NCI-H2227 treated with DMSO at 0.1 percent for 48 hours (cell line): Measurements from ENCODE around the gene CYCS.

ENCODE experiments used
- DNase-seq: peaks from one replicate; lab custom pipeline; 2025; lab: John Stamatoyannopoulos, UW

The CYCS gene

DNA sequence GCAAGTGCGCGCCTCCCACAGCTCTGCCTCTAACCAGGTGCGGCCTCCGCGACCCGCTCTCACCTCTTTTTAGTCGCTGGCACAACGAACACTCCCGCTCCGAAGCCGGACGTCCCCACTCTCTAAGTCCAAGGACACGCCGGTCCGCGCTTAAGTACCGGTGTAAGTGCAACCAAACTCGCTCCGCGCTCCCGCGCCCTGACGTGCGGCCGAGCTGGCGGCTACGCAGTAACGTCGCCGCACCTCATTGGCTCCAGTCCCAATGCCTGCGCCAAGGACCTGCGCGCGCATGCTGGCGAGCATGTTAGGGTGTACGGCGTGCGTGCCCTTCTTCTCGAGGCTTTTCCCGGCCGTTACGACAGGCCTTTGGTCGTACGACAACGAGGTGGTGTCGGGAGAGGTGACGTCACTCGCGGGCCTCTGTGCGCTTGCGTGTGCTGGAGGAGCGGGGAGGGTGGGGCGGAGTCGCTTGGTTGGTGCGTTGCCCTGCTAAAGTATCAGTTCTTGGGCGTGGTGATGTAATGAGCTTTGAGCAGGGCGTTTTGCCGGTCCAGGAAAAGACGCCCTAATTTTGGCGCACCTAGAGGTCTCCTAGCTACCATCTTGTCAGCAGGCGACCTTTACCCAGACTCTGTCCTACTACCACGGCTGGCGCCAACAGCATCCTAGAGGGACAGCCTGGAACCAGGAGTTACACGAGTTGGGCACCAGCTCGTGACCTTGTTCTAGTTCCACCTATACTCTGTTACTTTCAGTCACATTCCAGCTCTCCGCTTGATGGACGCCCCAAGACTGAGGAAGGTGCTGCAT is at the start of gene CYCS:
Gene CYCS, minus strand, starts transcription at position 124 of the 810 bp plus-strand sequence. CDS start 1,141 bp downstream, outside the sequence.
- peak; percentile 98 for DNase-seq

DNA sequence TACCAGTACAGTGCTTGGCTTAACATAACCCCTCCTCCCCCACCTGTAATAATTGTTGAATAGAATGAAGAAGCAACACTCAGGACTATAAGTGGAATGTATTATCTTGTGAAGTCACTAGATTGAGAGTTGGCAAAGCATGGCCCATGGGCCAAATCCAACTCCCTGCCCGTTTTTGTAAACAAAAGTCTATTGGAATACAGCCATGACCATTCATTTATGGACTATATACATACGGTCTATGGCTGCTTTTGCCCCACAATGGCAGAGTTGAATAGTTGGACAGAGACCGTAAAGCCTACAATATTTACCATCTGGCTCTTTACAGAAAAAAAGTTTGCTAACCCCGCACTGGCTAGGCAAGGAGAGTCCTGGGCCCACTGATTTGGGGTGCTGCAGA is 48.1 kb upstream of the CYCS start:
- no peak for DNase-seq

- no peak for DNase-seq
Measured at GRCh38 chr7:25171516-25171915, 46.5 kb upstream of the CYCS start.

GRCh38 chr7:25171071-25171470 is 46.0 kb upstream of the CYCS start:
- DNase-seq, result no peak

- no peak for DNase-seq
Measured at GRCh38 chr7:25169683-25170082, 44.6 kb upstream of the CYCS start.

DNA sequence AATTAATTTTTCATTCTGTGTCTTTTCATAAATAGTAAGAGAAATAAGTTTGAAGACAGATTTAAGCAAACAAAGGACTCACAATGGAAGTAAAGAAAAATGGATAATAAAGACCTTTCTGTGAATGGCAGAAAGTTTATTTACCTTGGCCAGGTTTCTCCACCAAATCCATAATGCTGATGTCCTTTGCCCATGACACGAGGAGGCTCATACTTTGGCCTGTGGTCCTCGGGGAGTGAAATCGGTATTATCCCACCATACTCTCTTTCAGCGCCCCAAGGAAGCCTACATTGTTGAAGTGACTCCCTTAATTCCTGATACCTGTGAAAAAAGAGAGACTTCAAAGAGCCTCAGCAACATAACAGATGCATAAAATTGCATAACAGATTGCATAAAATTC is 43.1 kb upstream of the CYCS start:
- DNase-seq, result no peak

- no peak for DNase-seq
Measured at GRCh38 chr7:25167262-25167843, 42.3 kb upstream of the CYCS start.

DNA sequence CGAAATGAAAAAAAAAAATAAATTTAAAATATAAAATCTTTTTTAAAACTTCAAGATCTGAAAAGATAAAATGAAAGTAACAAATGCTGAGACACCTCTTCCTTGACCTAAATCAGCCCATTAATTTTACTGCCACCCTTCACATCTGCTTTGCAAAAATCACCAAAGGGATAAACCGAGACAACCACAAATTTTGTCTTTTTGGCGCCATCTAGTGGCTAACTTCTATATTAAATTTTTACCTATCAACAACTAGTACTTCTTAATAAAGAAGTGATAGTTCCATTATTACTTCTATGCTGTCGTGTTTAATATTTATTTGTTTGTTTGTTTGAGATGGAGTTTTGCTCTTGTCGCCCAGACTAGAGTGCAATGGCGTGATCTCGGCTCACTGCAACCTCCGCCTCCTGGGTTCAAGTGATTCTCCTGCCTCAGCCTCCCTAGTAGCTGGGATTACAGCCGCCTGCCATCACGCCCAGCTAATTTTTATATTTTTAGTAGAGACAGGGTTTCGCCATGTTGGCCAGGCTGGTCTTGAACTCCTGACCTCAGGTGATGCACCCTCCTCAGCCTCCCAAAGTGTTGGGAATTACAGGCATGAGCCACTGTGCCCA is 35.0 kb upstream of the CYCS start:
- peak; percentile 26 for DNase-seq

DNA sequence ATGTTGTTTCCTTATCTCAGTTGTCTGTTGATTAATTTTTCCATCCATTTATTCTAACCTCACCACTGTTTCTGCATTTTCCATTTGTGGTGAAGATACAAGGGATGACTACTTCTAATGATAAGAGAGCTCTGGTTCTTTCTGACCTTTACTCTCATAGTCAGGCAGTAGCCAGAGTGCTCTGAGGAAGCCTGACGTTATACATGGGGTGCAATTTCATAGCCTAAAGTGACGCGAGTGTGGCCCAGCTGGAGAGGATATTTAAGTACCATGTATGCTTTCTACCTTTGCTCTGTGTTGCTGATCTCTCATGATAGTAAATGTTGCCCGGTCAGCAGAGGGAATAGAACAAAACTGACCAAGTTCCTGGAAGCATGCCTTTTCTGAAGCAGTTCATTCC is 33.9 kb upstream of the CYCS start:
- no peak for DNase-seq

- no peak for DNase-seq
Measured at GRCh38 chr7:25151773-25152172, 26.7 kb upstream of the CYCS start.

GRCh38 chr7:25149836-25150235 is 24.8 kb upstream of the CYCS start:
- no peak for DNase-seq

DNA sequence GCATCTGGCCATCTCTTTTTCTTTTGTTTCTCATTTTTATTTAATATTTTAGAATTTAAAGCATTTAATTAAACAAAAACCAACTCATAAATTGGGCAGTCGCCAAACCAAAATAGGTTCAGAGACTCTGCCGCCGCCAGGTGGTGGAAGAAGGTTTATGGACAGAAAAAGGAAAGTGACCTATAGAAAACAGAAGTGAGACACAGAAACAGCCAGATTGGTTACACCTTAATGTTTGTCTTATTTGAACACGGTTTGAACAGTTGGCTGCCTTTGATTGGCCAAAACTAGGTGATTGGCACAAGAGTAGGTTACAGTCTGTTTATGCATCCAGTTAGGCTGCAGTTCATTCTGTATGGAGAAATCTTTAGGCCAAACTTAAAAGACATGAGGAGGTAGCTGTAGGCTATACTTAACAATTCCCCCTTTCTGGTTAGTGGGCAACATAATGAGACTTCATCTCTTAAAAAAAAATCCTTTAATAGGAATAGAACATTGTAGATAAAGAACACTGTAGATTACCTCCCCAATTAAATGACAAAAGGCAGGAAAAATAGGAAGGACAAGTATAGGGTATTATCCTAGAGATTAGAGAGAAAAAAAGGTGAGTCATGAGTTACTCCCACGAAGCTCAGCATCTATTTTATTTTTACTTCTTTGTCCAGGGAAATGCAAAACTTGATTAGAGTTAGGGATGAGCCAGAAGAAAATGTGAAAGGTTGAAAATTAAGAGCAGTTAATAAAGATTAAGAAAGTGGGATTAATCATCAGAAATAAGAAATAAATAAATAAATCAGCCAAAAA is 23.9 kb upstream of the CYCS start:
- DNase-seq, result peak; percentile 52

- no peak for DNase-seq
Measured at GRCh38 chr7:25143763-25144162, 18.7 kb upstream of the CYCS start.

DNA sequence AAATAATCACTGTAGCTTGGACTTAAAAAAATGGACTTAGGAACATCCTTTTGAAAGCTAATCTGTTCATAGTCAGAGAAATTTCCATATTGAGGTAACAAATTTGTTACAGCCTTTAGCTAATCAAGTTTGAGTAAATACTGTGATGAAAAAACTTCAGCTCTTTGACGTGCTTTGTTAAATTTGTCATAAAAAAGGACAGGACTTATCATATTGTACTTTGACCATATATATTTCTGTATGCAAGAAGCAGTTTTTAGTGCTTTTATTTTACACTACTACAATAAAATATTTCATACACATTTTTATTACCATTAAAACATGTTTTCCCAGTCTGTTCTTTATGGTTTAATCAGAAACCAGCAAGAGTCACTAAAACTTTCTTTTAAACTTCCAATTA is 14.5 kb upstream of the CYCS start:
- DNase-seq, result no peak

DNA sequence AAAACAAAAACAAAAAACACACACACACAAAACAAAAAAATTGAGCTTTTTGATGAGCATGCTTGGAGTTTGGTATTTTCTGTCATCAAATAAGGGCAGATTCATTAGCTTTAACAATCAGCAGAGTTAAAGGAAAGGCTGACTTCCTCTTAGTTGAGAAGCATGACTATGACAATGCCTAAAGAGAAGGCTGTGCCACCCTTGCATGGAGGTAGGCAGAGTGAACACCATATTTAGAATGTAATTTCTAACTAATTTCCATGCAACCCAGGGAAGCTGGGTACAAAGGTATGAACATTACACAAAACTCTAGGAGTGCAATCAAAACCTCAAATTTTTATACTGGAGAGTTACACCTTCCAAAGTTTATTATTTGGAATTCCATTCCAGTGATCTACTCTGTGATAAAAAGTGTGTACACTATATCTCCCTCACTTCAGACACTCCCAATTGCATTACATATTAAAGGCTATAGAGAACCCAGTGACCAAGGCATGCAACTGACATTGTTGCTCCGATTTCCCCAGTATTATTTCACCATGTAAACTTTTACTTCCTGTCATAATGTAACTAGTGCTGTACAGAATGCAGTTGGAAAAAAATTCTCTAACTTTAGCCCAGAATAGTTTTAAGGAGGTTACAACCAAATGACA is 9.4 kb upstream of the CYCS start:
- no peak for DNase-seq

GRCh38 chr7:25132430-25132829 is 7.4 kb upstream of the CYCS start:
- DNase-seq, result no peak

DNA sequence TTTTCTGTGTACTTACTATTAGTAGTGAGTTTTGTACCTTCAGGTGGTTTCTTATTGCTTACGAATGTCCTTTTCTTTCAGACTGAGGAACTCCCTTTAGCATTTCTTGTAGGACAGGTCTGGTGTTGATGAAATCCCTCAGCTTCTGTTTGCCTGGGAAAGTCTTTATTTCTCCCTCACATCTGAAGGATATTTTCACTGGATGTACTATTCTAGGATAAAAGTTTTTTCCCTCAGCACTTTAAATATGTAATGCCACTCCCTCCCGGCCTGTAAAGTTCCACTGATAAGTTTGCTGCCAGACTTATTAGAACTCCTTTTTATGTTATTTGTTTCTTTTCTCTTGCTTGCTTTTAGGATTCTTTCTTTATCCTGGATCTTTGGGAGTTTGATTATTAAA is 1.7 kb upstream of the CYCS start:
- no peak for DNase-seq

DNA sequence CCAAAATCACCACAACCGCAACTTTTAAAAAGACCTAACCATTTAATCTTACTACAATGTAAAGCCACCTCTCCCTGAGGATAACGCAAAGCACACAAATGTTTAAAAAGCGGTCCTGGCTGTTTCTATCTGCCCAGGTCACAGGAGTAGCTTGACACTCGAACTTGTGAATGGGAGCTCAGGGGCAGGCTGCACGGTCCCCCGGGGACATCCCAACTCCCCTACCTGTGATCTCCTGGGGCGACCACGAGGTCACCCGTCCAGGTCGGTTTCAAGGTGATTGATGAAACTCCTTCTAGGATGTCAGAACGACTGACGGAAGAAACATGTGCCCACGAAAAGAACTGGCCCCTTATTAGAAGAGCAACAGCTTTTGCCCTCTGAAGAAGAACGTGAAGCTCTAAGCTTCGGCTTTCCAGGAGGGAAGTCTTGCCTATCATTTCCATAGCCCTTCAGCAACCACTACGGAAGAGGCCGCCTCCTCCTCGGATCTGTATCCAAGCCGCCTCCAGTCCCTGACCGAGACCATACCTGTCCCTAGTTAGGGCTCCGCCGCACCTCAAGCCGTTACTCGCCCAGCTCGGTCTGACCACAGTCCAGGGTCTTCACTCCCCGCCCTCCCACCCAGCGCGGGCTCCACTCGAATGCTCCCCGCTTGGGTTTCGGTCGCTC is 459 bp downstream of the CYCS start:
- no peak for DNase-seq

- no peak for DNase-seq
Measured at GRCh38 chr7:25122373-25122772, 2.7 kb downstream of the CYCS start.

DNA sequence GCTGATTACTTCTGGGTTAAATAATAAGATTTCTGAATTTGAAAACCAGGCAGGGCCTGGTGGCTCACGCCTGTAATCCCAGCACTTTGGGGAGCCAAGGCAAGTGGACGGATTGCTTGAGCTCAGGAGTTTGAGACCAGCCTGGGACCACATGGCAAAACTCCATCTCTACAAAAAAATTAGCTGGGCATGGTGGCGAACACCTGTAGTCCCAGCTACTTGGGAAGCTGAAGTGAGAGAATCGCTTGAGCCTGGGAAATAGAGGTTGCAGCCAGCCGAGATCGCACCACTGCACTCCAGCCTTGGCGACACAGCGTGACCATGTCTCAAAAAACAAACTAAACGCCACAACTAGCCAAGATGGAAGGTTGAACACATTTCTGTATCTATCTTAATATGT is 3.5 kb downstream of the CYCS start:
- DNase-seq, result no peak

DNA sequence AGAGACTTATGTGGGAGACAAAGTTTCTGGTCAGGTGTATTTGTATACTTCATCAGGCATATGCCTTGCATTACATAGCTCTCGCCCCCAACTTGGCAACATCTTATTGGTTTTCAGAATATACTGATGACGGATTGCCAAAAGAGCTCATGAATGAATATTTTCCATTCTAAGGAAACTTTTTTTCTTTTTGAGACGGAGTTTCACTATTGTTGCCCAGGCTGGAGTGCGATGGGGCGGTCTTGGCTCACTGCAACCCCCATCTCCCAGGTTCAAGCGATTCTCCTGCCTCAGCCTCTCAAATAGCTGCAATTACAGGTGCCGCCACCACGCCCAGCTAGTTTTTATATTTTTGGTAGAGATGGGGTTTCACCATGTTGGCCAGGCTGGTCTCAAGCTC is 6.0 kb downstream of the CYCS start:
- DNase-seq, result no peak
